Vagina (tissue), 2 donors: ENCODE results near the gene CHIC2. TPM values are rescaled to one million over a fixed set of nuclear protein-coding genes. Genes with fewer than 3 reads are reported as not detected.

Experiments used
- DNase-seq, 2 donors: peaks; one replicate each; pipeline ENCODE4 v3.0.0-alpha.2; 2017; ENCODE audit errors: extremely low spot score in 2 of 2
- H3K27ac ChIP-seq: fragments of 200-600 bp; sonication (generic); one replicate; pipeline ENCODE4 v1.5.1; 2019
- H3K27me3 ChIP-seq: fragments of 200-600 bp; sonication (generic); one replicate; pipeline ENCODE4 v1.5.1; 2019
- H3K36me3 ChIP-seq, 2 donors: fragments of 200-600 bp; sonication (generic); one replicate each; pipeline ENCODE4 v1.5.1; 2017 to 2019
- H3K4me1 ChIP-seq: fragments of 200-600 bp; sonication (generic); one replicate; pipeline ENCODE4 v1.5.1; 2019
- H3K4me3 ChIP-seq, 2 donors: fragments of 200-600 bp; sonication (generic); 1 replicate in 1 of 2; 2 replicates in 1 of 2; pipeline ENCODE4 v1.5.1; 2016 to 2019
- H3K9me3 ChIP-seq: fragments of 200-600 bp; sonication (generic); one replicate; pipeline ENCODE4 v1.5.1; 2019
- POLR2A ChIP-seq, 2 donors: fragments of 450-650 bp; IDR thresholded peaks; one replicate each; pipeline ENCODE4 v1.6.1; 2017; ENCODE audit warnings: antibody characterized with exemption in 2 of 2, mild to moderate bottlenecking in 2 of 2, moderate library complexity in 2 of 2
- POLR2AphosphoS5 ChIP-seq, 2 donors: sonication (generic); formaldehyde crosslinking; IDR thresholded peaks; one replicate each; pipeline ENCODE4 v1.9.0; 2017; ENCODE audit warnings: antibody characterized with exemption in 2 of 2, mild to moderate bottlenecking in 2 of 2, low read depth in 1 of 2; ENCODE audit not compliant: insufficient read depth in 1 of 2
- intact Hi-C: fragments of 100-400 bp; cut with DNase I; formaldehyde crosslinking; loops from one replicate; pipeline ENCODE4 v1.15.1; 2023
- total RNA-seq: library from RNA; depleted of rRNA; stranded (reverse); fragments of >200 nt; gene quantifications from one replicate; pipeline ENCODE4 v1.2.3, GENCODE V29; 2016
- TF ChIP-seq, protein P1 (sequence below), 3 experiments: fragments of 450-650 bp in 2 of 3; fragments of 200-600 bp in 1 of 3; sonication (generic) in 1 of 3; IDR thresholded peaks; one replicate each; pipeline ENCODE4 v1.5.1; 2017 to 2019; ENCODE audit warnings: antibody characterized with exemption in 3 of 3, mild to moderate bottlenecking in 2 of 3, moderate library complexity in 2 of 3

The CHIC2 gene
- total RNA-seq, 1 donor from 2014 or later, result 40.0 TPM

DNA sequence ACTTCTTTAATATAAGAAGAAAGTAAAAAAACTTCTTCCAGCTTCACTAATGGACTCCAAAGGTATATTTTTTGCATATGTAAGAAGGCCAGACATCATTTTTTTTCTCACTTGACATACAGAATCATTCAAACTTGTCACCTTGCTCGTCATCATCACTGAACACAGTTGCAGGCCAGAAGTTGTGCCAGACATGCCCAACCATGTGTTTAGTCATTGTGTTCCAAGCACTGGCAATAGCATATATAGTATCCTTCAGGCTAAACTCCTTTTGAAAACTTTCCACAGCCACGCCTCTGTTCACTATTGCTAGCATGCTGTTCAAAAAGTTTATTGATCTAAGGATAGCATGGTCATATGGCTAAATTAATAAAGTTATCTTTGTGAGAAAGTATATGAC is 83.3 kb downstream of the CHIC2 start:
- no peak for DNase-seq
- Histone ChIP-seq H3K27me3 (no peaks in the 10 kb centered on the region), H3K36me3 (no peaks in the 10 kb centered on the region), H3K9me3 (no peaks in the 10 kb centered on the region), H3K27ac (no peak overlapping the region), H3K4me1 (no peaks in the 10 kb centered on the region), H3K4me3 (no peak overlapping the region)
- intact Hi-C loops, result no loop called here
- no peak for TF ChIP-seq POLR2A (IDR thresholded peaks at IDR 0.05)
- TF ChIP-seq, protein P1, sequence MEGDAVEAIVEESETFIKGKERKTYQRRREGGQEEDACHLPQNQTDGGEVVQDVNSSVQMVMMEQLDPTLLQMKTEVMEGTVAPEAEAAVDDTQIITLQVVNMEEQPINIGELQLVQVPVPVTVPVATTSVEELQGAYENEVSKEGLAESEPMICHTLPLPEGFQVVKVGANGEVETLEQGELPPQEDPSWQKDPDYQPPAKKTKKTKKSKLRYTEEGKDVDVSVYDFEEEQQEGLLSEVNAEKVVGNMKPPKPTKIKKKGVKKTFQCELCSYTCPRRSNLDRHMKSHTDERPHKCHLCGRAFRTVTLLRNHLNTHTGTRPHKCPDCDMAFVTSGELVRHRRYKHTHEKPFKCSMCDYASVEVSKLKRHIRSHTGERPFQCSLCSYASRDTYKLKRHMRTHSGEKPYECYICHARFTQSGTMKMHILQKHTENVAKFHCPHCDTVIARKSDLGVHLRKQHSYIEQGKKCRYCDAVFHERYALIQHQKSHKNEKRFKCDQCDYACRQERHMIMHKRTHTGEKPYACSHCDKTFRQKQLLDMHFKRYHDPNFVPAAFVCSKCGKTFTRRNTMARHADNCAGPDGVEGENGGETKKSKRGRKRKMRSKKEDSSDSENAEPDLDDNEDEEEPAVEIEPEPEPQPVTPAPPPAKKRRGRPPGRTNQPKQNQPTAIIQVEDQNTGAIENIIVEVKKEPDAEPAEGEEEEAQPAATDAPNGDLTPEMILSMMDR (IDR thresholded peaks at IDR 0.05), result no peak
- TF ChIP-seq POLR2AphosphoS5 (IDR thresholded peaks at IDR 0.05; ENCODE audit: insufficient read depth in 1 of 2, low read depth in 1 of 2), result no peak

DNA sequence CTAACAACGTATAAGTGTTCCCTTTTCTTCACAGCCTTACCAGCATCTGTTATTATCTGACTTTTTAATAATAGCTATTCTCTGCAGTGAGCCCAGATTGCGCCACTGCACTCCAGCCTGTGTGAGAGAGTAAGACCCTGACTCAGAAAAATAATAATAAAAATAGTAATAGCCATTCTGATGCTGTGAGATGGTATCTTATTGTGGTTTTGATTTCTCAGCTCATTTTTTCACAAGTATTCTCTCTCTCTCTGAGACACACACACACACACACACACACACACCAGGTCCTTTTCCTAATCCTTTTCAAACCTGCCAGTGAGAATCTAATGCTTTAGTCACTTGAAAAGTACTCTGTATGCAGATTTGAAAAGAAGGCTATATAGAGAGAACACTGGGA is 89.8 kb downstream of the CHIC2 start:
- no peak overlapping the region for H3K27ac ChIP-seq
- H3K36me3 ChIP-seq, result no peaks in the 10 kb centered on the region
- DNase-seq, result no peak
- TF ChIP-seq, protein P1 (IDR thresholded peaks at IDR 0.05), result no peak
- TF ChIP-seq POLR2AphosphoS5 (IDR thresholded peaks at IDR 0.05; ENCODE audit: insufficient read depth in 1 of 2, low read depth in 1 of 2) (no peak), POLR2A (IDR thresholded peaks at IDR 0.05) (no peak)
- H3K4me1 ChIP-seq, result no peaks in the 10 kb centered on the region
- H3K4me3 ChIP-seq, result no peak overlapping the region
- no peaks in the 10 kb centered on the region for H3K9me3 ChIP-seq
- H3K27me3 ChIP-seq, result no peaks in the 10 kb centered on the region
- intact Hi-C loops, result no loop called here

DNA sequence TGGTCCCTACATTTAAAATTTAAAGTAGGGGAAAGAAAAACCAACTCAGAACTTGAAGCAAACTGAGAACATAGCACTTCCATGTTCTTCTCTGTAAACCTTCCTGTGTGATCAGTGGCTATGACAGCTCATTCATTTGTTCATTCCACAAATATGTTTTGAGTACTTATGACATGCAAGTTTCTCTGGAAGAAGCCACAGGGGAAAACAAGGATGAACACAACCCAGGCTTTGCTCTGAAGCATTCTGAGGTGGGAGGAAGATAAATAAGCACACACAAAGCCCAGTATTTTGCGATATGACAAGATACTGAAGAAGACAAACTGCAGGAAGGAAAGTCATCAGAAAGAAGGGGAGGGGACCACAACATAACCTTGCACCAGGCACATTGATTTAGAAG is 96.4 kb downstream of the CHIC2 start:
- Histone ChIP-seq H3K27me3 (no peaks in the 10 kb centered on the region), H3K4me3 (no peak overlapping the region), H3K27ac (no peak overlapping the region), H3K9me3 (no peaks in the 10 kb centered on the region), H3K36me3 (no peaks in the 10 kb centered on the region), H3K4me1 (peaks cover under 1% of the 10 kb centered on the region)
- no peak for TF ChIP-seq POLR2A (IDR thresholded peaks at IDR 0.05)
- TF ChIP-seq, protein P1 (IDR thresholded peaks at IDR 0.05), result no peak
- TF ChIP-seq POLR2AphosphoS5 (IDR thresholded peaks at IDR 0.05; ENCODE audit: insufficient read depth in 1 of 2, low read depth in 1 of 2), result no peak
- peak in 1 of 2 donors; percentile 10 for DNase-seq
- intact Hi-C loops, result no loop called here

DNA sequence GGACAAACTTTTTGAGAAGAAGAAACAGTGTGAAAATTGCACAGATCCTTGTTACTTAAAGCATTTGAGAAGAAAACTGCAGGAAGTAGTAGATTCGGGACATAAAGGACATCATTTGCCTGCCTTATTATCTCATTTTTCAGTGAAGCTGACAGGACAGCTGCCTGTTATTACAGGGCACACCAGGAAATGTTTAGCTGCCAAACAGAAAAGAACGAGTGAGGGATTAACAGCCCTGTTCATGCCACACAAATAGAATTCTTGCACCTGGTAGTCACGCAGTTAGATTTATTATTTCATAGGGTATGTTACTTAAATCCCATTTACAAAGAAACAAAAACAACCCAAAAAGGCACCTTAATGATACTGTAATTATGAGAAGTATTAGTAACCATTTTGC is 100.6 kb downstream of the CHIC2 start:
- Histone ChIP-seq H3K36me3 (no peaks in the 10 kb centered on the region), H3K4me1 (peaks cover 8% of the 10 kb centered on the region), H3K27ac (no peak overlapping the region), H3K27me3 (no peaks in the 10 kb centered on the region), H3K9me3 (no peaks in the 10 kb centered on the region), H3K4me3 (no peak overlapping the region)
- TF ChIP-seq POLR2AphosphoS5 (IDR thresholded peaks at IDR 0.05; ENCODE audit: insufficient read depth in 1 of 2, low read depth in 1 of 2) (peak in 1 of 2 donors; percentile 60), POLR2A (IDR thresholded peaks at IDR 0.05) (no peak)
- TF ChIP-seq, protein P1 (IDR thresholded peaks at IDR 0.05), result no peak
- no peak for DNase-seq
- intact Hi-C loops, result no loop called here

DNA sequence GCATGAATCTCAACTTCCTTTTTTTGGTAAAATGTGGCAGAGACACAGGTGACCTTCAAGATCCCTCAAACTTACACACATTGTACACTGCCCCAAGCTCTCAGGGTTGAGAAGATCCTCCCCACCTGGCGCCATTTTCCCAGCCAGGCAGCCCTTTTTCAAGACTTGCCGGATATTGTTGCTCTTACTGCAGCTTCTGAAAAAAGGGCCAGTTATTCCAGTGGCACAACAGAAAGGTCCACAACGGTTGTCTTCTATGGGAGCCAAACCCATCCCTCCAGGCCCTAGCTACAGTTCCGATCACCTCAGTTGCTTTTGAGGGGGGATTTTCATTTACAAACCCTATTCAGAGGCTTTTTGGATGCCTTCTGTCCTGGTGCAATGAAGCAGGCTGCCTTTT is 101.1 kb downstream of the CHIC2 start:
- intact Hi-C loops, result no loop called here
- TF ChIP-seq POLR2AphosphoS5 (IDR thresholded peaks at IDR 0.05; ENCODE audit: insufficient read depth in 1 of 2, low read depth in 1 of 2), result no peak
- TF ChIP-seq, protein P1 (IDR thresholded peaks at IDR 0.05), result no peak
- no peak for TF ChIP-seq POLR2A (IDR thresholded peaks at IDR 0.05)
- no peaks in the 10 kb centered on the region for H3K9me3 ChIP-seq
- no peaks in the 10 kb centered on the region for H3K27me3 ChIP-seq
- H3K36me3 ChIP-seq, result no peaks in the 10 kb centered on the region
- H3K4me3 ChIP-seq, result no peak overlapping the region
- no peak overlapping the region for H3K27ac ChIP-seq
- H3K4me1 ChIP-seq, result peaks cover 8% of the 10 kb centered on the region
- DNase-seq, result peak in 1 of 2 donors; percentile 58
